Uterus (tissue), 2 donors: ENCODE data around the gene SNAP29.

Experiments used
- POLR2A ChIP-seq, 2 donors: fragments of 450-650 bp; IDR thresholded peaks; one replicate each; pipeline ENCODE4 v1.6.1; 2016; ENCODE audit warnings: antibody characterized with exemption in 2 of 2, mild to moderate bottlenecking in 1 of 2, moderate library complexity in 1 of 2
- TF ChIP-seq, protein P1 (sequence below), 4 experiments: fragments of 200-600 bp in 2 of 4; fragments of 450-650 bp in 2 of 4; sonication (generic) in 2 of 4; IDR thresholded peaks; one replicate each; pipeline ENCODE4 v1.5.1; 2016 to 2019; ENCODE audit warnings: antibody characterized with exemption in 4 of 4, mild to moderate bottlenecking in 2 of 4, moderate library complexity in 1 of 4

DNA sequence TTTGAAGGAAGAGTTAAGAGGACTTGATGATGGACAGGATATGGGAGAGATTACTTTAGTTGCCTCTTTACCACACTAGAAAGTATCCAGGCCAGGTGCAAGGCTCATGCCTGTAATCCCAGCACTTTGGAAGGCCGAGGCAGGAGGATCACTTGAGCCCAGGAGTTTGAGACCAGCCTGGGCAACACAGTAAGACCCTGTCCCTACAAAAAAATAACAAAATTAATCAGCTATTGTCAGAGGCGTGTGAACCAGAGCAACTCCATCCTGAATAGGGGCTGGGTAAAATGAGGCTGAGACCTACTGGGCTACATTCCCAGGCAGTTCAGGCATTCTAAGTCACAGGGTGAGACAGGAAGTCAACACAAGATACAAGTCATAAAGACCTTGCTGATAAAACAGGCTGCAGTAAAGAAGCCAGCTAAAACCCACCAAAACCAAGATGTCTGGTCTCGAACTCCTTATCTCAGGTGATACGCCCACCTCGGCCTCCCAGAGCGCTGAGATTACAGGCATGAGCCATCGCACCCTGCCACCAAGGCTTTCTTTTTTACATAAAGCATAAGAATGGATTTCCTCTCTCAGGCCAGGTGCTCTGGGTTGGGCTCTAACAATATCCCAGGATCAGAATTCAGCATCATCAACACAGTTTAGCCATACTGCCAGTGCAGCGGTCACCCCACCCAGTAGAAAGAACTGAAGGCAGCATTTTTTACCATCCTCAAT, 18.0 kb upstream of the SNAP29 start:
- TF ChIP-seq, protein P1, sequence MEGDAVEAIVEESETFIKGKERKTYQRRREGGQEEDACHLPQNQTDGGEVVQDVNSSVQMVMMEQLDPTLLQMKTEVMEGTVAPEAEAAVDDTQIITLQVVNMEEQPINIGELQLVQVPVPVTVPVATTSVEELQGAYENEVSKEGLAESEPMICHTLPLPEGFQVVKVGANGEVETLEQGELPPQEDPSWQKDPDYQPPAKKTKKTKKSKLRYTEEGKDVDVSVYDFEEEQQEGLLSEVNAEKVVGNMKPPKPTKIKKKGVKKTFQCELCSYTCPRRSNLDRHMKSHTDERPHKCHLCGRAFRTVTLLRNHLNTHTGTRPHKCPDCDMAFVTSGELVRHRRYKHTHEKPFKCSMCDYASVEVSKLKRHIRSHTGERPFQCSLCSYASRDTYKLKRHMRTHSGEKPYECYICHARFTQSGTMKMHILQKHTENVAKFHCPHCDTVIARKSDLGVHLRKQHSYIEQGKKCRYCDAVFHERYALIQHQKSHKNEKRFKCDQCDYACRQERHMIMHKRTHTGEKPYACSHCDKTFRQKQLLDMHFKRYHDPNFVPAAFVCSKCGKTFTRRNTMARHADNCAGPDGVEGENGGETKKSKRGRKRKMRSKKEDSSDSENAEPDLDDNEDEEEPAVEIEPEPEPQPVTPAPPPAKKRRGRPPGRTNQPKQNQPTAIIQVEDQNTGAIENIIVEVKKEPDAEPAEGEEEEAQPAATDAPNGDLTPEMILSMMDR (IDR thresholded peaks at IDR 0.05), result no peak
- no peak for TF ChIP-seq POLR2A (IDR thresholded peaks at IDR 0.05)
